CD4-positive, alpha-beta T cell treated with Interleukin-1 beta for 1 hour (primary cell): ENCODE measurements around the gene RBPJL.
A peak's percentile ranks its signal among the peaks of the same experiment; 100 is the strongest.

Experiments
- DNase-seq, 2 donors: peaks; one replicate each; pipeline ENCODE4 v3.0.0-alpha.2; 2020 to 2022

RBPJL gene

GRCh38 chr20:45306431-45306982, at the start of gene RBPJL:
Gene RBPJL (plus strand): TSS chr20:45306840. CDS start chr20:45306923, 83 bp downstream.
- DNase-seq = peak; percentile 11 to 26

DNA sequence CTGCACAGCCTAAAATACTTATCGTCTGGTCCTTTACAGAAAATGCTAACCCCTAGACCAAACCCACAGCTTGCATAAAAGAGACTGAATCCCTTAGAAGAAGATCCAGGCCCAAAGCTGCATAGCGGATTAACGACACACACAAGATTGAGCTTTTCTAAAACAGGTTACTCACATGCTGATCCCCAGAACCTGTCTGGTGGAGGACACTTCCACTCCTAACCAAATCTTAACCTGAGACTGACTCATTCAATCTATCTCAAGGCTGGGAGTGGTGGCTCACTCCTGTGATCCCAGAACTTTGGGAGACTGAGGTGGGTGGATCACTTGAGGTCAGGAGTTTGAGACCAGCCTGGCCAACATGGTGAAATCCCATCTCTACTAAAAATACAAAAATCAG, 49.5 kb upstream of the RBPJL start:
- DNase-seq = no peak

DNA sequence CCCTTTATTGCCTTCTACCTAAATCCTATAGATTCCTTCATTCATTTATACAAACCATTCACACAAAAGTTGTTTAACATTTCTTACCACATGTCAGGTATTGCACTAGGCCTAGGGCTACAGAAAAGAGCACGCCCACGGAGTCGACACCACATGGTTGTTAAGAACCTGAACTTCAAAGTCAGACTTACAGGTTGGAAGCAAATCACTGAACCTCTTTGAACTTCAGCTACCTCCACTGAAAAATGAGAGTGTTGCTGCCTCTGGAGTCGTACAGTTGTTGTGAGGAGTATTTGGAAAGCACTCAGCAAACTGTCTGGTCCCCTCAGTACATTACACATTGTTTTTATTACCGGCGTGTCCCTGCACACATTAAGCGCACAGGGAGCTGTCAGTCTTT, 48.9 kb upstream of the RBPJL start:
- DNase-seq = no peak

GRCh38 chr20:45258259-45258658, 48.4 kb upstream of the RBPJL start:
- DNase-seq = no peak

DNA sequence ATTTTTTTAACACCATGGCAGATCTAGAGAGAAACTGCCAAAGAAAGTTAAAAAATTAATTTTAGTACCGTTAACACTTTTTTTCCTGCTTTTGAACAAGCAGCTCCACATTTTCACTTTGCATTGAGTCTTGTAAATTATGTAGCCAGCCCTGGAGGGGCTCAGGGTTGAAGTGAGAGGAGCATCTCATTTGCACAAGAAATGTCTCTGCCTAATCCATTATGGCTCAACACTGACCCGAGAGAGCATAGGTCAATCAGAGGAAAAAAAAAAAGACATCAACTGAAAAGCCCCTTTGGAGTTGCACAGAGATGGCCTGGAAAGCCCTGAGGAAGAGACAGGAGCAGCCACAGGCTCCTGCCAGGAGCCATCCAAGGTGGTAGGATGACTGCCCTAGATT, 48.0 kb upstream of the RBPJL start:
- no peak for DNase-seq

- no peak for DNase-seq
Measured at GRCh38 chr20:45263556-45264266, 42.9 kb upstream of the RBPJL start.

DNA sequence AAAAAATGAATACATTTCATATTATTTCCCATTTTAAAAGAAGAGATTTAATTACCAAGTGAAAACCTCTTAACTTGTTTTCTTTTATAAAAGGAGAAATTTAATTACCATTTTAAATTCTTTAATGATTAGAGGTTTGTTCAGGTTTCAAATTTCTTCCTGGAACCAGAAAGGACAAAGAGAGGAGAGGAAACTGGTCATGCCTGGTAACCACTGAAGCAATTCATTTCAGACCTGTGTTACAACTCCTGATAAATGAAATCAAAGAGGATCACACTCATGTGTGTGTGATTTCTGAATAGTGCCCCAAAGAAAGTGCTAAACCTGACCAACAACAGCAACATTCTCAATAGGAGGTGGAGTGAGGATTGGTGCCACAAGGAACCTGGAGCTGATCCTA, 39.7 kb upstream of the RBPJL start:
- no peak for DNase-seq

GRCh38 chr20:45268531-45268930, 38.1 kb upstream of the RBPJL start:
- DNase-seq = no peak

DNA sequence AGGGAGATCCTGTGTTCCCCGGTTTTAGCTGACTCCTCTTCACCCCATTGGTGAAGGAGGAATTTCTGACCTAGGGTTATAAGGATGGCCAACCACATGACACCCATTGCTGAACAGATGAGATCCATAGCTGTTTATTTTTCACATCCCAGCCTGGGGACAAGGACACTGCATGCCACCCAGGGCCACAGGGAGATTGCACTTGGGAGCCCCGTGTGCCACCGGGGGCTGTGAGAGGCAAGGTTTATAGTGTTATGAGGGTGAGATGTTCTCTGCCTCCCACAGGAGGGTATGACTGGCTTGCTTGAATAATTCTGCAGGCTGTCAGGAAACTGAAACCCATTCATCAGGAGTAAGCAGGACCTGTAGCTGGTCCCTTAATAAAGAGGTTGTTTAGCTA, 37.6 kb upstream of the RBPJL start:
- DNase-seq = no peak

- no peak for DNase-seq
Measured at GRCh38 chr20:45269754-45270270, 36.8 kb upstream of the RBPJL start.

DNA sequence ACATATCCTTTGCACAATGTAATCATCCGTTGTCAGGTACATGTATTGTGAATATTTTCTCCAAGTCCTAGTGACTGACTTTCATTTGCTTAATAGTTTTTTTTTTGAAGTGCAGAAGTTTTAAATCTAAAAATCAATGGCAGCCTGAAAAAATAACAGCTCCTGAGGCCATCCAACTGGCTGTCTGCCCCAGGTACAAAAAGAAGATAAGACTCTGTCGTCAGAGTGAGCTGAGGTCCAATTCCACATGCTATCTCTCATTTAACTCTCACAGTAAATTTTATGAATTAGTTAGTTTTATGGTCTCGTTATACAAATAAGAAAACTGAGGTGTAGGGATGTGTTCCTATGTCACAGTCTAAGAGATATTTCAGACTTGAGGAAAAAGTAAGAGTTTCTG, 31.3 kb upstream of the RBPJL start:
- no peak for DNase-seq

GRCh38 chr20:45279992-45280391, 26.6 kb upstream of the RBPJL start:
- no peak for DNase-seq

DNA sequence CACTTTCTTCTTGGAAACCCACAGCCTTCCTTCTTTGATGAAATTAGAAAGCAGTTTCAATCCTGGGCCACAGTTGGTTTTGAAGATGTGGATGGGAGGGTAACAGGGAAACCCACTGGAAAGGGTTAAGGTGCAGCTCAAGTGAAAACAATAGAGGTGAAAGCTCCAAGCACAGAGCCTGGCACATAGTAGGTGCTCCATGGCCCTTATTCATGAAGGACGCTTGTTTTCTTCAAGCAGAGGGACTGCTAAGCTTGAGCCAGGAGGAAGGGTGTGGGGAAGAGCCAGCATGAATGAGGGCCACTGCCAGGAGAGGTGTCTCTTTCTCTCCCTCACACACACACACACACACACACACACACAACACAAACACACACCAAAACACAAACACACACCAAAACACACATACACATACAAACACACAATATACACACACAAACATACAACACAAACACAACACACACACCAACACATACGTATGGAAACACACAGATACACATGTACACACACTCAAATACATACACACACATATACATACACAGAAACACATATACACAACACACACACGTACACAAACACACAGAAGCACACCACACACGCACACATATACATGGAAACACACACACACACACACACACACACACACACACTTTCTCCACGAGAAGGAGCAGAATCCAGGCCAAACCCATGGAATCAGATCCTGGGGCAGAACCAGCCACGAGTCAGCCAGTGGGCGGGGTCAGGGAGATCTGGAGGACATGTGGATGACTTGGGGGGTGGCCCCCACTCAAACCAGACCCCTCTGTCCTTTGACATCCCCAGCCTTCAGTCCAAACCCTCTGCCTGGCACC, 23.7 kb upstream of the RBPJL start:
- DNase-seq = no peak

DNA sequence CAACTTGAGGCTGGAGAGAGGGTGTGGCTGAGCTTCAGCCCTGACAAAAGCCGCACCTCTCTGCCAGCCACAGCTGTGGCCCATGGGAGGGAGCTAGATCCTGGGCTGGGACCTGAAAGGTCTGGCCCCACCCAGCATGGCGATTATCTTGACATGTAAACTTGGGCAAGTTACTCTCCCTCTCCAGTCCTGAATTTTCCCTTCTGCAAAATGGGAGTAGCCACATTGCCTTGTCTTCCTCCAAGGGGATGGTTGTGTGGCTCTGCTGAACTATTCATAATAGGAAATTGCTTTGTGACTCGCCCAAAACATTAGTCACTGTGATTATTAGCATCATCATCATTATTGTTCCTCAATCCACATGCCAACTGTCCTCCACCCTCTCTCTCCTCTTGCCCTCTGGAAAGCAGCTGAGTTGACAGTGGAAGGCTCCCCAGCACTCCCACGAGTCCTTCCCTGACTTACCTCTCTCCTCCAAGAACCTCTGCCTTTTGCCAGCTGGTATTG, 23.0 kb upstream of the RBPJL start:
- no peak for DNase-seq

DNA sequence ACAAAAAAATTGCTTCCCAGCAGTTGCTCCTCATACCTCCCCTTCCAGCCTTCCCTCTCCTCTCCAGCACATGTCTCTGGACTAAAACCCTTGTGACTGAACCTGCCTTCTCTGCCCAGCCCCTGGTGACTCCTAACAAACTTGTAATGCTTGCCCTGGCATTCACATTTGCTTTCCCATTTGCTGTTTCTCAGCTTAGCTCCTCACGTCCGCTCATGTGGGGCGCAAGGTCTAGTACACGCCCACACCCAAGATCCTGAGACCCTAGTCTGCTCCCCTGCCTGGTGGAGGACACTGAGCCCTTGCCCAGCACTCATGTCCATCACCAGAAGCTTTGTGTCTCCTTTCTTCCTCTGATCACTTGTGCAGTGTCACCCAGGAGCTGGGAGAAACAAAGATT, 18.3 kb upstream of the RBPJL start:
- no peak for DNase-seq

DNA sequence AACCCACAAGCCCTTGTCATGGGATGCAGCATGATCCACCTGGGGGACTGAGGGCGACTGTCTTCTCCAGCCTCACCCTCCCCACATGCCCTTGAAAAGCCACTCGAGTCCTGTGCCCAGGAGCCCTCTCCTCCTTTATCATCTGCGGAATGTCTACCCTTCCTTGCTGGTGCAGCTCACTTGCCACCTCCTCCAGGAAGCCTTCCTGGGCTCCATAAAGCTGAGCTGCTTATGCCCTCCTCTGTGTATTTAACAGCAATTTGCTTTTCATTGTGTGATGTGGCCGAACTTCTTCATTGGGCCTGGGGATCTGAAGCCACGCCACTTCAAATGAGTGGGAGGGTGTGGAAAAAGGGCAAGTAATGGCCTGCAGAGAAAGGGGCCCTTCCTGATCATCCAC, 17.8 kb upstream of the RBPJL start:
- no peak for DNase-seq

DNA sequence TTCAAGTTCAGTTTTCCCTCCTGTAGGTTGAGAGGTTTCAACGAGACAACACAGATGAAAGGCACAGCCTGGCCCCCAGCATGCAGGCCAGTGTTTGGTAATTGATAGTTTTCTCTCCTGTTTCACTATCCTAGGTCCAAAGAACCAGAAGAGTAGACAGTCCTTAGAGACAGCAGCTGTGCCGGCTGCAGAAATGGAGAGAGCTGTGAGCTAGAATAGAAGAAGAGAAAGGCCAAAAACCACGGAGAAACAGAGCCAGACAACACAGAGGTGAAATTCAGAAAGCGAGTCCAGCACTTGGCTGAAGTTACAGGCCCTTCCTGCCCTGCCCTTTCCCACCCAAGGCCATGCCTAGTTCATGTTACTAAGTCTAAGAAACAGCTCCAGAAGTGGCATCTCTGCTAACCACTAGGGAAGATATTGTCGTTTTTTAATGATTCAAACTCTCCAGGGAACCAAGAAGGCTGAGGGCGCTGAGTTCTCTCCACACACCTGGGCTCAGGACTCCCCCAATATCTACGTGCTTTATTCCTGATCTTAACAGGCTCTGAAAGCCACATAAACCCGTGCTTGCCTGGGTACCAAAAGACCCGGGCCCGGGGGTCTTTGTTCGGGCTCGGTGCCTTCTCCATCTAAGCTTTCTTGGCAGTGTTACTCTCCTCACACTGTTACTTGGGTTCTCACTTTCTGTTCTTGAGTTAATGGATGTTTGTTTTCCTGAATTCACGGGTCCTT, 16.5 kb upstream of the RBPJL start:
- no peak for DNase-seq

GRCh38 chr20:45290677-45291355, 15.8 kb upstream of the RBPJL start:
- peak; percentile 63 to 71 for DNase-seq

- no peak for DNase-seq
Measured at GRCh38 chr20:45291526-45291925, 15.1 kb upstream of the RBPJL start.

- DNase-seq = no peak
Measured at GRCh38 chr20:45292343-45292742, 14.3 kb upstream of the RBPJL start.

- peak; percentile 71 to 77 for DNase-seq
Measured at GRCh38 chr20:45293041-45294002, 13.3 kb upstream of the RBPJL start.
